NCI-H2227 (cell line): ENCODE data around the gene ANAPC5.
A peak's percentile ranks its signal among the peaks of the same experiment; 100 is the strongest.
"Not testable (repeated sequence)": the region's sequence is repeated elsewhere in the genome, so short reads cannot be mapped to it uniquely, and the experiment has no call there.

ENCODE experiments used
- DNase-seq: peaks from one replicate; lab custom pipeline; 2025; ENCODE audit not compliant: unreplicated experiment; lab: John Stamatoyannopoulos, UW

Gene ANAPC5

GRCh38 chr12:121318121-121318520 is 34.1 kb downstream of the ANAPC5 start:
- no peak for DNase-seq

- DNase-seq, result no peak
Observed at GRCh38 chr12:121314431-121314830, 37.8 kb downstream of the ANAPC5 start.

GRCh38 chr12:121310231-121310630 is 42.0 kb downstream of the ANAPC5 start:
- DNase-seq, result not testable (repeated sequence)

- DNase-seq, result not testable (repeated sequence)
Observed at GRCh38 chr12:121307397-121307796, 44.8 kb downstream of the ANAPC5 start.

GRCh38 chr12:121304306-121304705 is 47.9 kb downstream of the ANAPC5 start:
- no peak for DNase-seq

GRCh38 chr12:121301876-121302275 is 50.3 kb downstream of the ANAPC5 start:
- DNase-seq, result no peak

- DNase-seq, result no peak
Observed at GRCh38 chr12:121300083-121300819, 52.0 kb downstream of the ANAPC5 start.

GRCh38 chr12:121299662-121300061 is 52.5 kb downstream of the ANAPC5 start:
- DNase-seq, result no peak

- not testable (repeated sequence) for DNase-seq
Observed at GRCh38 chr12:121298411-121298810, 53.8 kb downstream of the ANAPC5 start.

- peak; percentile 59 for DNase-seq
Observed at GRCh38 chr12:121297435-121297991, 54.7 kb downstream of the ANAPC5 start.

GRCh38 chr12:121296618-121297434 is 55.4 kb downstream of the ANAPC5 start, which contains the start of gene CAMKK2:
CAMKK2 (minus strand) TSS chr12:121296709; CDS start chr12:121274526, 22,183 bp downstream.
- DNase-seq, result peak; percentile 93

- no peak for DNase-seq
Observed at GRCh38 chr12:121295746-121296617, 56.2 kb downstream of the ANAPC5 start.

GRCh38 chr12:121295116-121295745 is 57.0 kb downstream of the ANAPC5 start:
- peak; percentile 42 for DNase-seq

GRCh38 chr12:121294151-121294889 is 57.9 kb downstream of the ANAPC5 start:
- no peak for DNase-seq

GRCh38 chr12:121293603-121294002 is 58.6 kb downstream of the ANAPC5 start:
- no peak for DNase-seq

GRCh38 chr12:121290410-121290809 is 61.8 kb downstream of the ANAPC5 start:
- no peak for DNase-seq

- no peak for DNase-seq
Observed at GRCh38 chr12:121289962-121290361, 62.2 kb downstream of the ANAPC5 start.

GRCh38 chr12:121288986-121289385 is 63.2 kb downstream of the ANAPC5 start:
- no peak for DNase-seq

- no peak for DNase-seq
Observed at GRCh38 chr12:121288158-121288845, 63.9 kb downstream of the ANAPC5 start.
